ENCODE results near the gene FAM170B. TPM values are rescaled to one million over a fixed set of nuclear protein-coding genes. Genes with fewer than 3 reads are reported as not detected.

The FAM170B gene
- total RNA-seq (2014; rRNA removed; shearing (Covaris generic)) = not detected in 2 replicates
- not detected in 2 replicates for polyA plus RNA-seq (2014; cell fraction: nucleus; rRNA removed)

DNA sequence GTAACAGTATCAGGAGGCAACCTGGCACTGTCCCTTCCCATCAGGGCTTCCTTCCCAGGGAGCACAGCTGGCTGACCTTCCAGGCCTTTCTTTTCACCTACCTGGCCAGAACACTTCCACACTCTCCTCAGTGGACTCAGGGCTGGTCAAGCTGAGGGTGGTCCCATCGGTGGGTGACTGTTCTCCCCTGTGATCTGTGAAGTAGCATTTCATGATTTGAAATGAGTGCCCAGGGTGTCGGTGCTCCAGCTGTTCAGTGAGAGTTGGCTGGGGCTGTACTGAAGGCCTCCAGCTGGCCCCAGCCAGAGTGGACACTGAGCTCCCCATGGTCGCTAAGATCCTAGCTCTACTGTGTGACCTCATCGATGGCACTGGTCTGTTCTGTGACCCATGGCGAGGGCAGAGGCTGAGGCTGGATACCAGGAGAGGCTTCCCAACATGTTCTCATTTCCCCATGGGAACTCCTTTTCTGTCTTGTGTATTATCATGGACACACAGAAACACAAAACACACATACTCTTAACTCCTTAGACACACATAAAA, at the start of gene FAM170B:
Gene FAM170B, minus strand, starts transcription at position 316 of the 543 bp plus-strand sequence. Its CDS starts 103 bp downstream, at position 213.
- no peak for DNase-seq (ENCODE audit: extremely low read depth, low read depth)

- DNase-seq (ENCODE audit: extremely low read depth, low read depth) = no peak
These were observed 49.0 kb upstream of the FAM170B start for GRCh38 chr10:49182776-49183175.

DNA sequence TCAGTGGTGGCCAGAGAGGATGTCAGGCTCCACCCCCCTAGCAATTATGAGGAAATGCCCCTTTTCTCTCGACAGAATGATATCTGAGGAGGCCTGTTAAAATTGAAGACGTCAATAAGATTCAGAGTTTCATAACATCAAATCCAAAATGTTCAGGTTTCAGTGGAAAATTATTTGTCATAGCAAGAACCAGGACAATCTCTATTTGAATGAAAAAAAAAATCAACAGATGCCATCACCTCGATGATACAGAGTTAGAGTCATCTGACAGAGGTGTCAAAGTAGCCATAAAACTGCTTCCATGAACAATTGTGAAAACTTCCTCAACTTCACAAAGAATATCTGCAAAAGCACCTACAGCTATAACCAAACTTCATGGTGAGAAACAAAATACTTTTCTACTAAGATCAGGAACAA, 46.6 kb upstream of the FAM170B start:
- DNase-seq (ENCODE audit: extremely low read depth, low read depth) = no peak

DNA sequence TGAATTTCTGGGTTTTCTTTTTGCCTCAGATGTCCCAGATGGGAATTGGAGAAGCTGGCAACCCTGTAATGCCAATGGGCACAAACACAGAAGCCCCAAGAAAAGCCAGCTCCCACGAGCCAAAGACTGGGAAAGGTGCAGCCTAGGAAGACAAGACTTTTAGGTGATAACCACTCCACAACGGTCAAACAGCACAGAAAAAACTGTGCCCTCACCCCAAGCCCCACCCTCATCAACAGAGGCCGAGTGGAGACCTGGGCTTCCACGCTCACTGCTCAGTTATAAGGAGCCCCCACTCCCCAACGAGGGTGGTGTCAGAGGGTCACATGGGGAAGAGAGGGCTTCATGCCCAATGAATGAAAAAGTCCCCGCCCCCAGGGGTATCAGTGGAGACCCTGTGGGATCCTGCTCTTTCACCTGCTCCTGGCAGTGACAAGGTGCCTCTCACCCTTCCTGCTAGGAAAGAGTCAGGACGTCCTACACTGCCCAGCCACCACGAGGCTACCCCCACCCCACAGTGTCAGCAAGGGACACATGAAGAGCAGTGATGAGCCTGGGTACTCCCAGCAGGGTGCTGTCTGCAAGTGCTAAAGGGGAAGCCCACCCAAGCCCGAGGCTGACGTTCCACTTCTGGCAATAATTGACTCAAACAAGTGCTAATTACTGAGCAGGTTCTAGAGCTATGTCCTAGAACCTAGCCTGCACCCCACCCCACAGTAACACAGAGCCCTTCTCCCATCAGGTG, 46.0 kb upstream of the FAM170B start:
- no peak for DNase-seq (ENCODE audit: extremely low read depth, low read depth)

DNA sequence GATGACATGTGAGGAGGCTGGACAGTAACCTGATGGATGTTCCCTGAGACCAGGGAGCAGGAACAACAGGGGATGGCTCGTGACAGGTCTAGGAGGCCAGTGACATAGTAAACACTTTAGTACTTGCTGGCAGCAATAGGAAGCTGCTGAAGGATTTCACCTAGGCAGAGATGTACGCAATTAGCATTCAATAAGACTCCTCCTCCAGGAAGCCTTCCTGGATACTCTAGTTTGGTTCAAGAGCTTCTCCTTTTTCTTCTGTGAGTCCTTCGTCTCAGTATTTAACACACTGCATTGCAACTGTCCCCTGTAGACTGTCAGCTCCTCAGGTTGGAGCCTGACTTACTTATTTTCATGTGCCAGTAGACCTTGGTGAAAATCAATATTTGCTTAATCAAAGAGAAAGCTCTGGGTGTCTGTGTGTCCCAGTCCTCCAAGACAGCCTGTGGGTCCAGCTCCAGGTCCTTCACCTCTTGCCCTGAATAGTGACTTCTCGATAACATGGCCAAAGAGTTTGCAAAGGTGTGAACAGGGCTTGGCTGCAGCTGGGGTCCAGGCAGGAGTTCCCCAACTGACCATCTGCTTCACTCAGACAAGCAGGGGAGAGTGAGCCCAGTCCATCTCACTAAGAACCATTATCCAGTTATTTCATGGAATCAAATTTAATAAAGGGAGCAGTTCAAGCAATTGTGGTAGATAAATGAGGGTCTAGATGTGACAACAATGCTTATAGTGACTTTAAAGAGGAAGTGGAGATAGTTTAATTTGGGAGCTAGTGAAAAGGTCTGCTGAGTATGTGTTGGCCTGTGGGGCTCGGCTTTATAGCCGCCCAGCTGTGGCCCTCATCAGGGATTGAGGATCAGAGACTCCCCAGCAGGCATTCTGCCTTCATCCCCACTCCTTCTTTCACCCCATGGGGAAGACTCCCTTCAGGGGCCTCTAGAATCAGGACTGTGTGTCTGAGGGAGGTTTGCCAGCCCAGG, 45.0 kb upstream of the FAM170B start:
- no peak for DNase-seq (ENCODE audit: extremely low read depth, low read depth)

DNA sequence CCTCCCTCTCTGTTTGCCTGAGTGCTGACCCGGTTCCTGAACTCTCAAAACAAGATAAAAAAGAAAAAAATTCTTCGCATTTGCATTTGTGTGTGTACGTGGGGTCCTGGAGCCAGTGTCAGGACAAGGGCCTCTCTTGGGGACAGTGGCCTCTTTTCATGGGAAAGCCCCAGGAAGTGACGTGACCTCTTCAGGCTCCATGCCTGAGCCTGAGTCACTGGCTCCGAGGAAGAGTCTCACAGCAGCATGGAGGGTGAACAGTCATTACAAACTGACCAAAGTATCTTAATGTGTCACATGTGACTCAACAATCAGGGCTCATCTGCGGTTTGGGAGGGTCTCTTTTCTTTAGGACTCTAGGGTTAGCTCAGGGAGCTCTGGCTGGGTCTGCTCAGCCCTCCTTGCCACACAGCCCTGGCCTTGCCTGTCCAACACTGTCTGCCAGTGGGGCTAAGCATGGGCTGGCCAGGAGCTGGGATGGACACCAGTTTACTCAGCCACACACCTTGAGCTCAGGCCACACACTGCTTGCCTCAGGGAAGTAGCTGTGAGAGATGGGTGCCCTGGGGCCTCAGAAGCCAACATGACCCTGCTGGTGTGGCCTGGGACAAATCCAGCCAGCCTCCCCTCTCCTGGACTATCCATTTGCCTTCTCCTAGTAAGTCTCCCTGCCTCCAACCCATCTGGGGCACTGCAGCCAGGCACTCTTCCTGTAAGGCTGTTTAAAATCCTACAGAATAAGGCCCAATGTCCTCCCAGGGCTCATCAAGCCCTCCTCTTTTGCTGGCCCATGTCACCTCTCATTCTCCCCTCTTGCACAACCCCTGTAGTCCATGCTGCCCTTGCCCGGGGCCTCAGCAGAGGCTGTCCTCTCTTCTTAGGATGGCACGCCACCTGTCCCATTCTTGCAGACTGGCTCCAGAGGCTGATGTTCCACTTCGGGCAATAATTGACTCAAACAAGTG, 43.9 kb upstream of the FAM170B start:
- no peak for DNase-seq (ENCODE audit: extremely low read depth, low read depth)

- DNase-seq (ENCODE audit: extremely low read depth, low read depth) = no peak
These were observed 42.8 kb upstream of the FAM170B start for GRCh38 chr10:49176310-49177268.

- DNase-seq (ENCODE audit: extremely low read depth, low read depth) = no peak
These were observed 41.9 kb upstream of the FAM170B start for GRCh38 chr10:49175587-49176309.

GRCh38 chr10:49174926-49175500, 41.2 kb upstream of the FAM170B start:
- DNase-seq (ENCODE audit: extremely low read depth, low read depth) = no peak

DNA sequence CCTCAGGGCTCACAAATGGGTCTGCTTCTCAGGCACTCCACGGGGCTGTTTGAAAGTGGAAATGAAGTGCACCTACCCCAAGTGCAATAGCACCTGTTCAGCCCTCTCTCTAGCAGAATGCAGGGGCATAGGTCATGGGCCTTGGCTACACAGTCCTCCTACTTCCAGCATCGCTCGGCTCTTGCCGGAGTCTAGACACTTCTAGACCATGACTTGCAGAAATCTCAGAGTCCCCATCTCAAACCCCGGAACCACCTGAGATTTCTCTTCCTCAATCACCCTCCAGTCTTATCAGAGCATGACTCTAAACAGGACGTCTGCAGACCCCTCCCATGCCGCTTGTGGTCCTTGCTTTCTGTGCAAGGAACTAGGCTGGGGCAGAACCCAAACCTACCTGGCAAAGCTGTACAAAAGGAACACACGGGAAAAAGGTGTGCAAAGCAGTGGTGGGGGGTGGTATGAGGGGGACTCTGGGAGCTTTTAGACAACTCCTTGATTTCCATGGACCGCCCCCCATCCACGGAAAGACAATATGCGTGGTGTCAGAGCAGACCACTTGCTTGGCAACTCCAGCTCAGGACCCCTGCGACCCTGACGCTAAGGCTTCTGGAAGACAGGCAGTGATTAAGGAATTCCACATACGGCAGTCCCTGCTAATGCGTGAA, 40.6 kb upstream of the FAM170B start:
- no peak for DNase-seq (ENCODE audit: extremely low read depth, low read depth)

DNA sequence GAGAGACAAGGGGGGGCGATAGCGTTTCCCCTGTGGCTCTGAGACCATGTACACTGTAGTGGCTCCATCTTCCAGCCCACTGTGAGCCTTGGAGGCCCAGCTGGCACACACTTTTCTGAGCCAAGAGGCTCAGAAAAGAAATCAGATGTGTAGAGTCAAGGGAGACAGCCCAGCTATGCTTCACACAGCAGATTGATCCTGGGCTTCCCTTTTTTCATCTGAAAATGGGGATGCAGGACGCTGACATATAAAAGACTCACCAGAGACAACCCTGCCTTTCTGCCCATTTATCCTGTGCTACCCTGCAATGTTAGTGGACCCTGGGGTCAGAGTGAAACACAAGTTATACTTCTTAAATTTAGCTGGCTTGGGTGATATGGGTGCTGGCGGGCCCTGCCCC, 40.0 kb upstream of the FAM170B start:
- DNase-seq (ENCODE audit: extremely low read depth, low read depth) = no peak

- DNase-seq (ENCODE audit: extremely low read depth, low read depth) = no peak
These were observed 39.5 kb upstream of the FAM170B start for GRCh38 chr10:49173201-49173772.

DNA sequence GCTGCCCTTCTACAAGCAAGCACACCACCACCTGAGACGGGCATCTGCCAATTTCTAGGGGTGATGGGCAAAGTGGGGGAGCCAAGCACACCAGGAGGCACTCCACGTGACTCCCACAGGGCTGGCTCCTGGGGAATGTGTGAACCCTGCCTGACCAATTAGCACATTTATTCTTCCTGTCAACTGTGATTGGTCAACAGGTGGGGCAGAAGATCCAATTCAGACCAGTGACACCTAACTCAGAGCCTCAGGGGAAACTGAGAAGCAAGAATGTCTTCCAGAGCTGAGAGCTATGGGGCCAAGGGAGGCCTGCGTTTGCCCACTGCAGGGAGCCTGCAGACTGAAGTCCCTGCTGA, 38.9 kb upstream of the FAM170B start:
- no peak for DNase-seq (ENCODE audit: extremely low read depth, low read depth)

- DNase-seq (ENCODE audit: extremely low read depth, low read depth) = no peak
These were observed 38.4 kb upstream of the FAM170B start for GRCh38 chr10:49172061-49172776.

DNA sequence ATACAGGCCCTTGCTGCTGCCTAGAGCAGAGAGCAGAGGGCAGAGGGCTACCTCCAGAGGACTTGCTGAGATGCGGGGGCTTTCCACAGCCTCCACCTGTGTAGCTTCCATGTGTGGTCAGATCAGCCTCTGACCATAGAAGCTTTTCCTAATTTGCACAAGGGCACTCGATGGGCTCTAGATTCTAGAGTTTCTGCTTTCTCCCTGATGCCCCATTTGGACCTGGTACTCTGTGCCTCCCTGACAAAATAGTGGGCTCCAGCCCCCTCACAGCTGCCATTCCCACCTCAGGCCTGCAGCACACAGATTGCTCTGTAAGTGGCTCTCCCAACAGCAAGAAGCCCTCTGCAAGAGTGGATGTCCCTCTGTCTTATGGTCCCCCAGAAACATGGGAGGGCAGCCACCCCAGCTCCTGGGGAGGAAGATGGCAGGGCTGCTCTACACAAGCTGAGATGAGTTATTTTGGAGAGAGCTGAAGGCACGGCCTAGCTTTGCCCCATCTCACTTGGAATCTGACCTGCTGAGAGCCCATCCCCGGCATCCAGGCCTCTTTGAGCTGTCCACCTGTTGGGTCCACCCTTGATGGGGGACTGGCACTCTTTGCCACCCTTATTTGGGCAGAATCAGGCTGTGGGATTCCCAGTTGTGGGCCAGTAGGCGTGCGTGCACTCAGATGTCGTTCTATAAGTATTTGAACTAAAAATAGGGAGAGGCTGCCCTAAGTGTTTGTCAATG, 37.7 kb upstream of the FAM170B start:
- no peak for DNase-seq (ENCODE audit: extremely low read depth, low read depth)

Data from NCI-H460 (cell line).